GM21367 (cell line): ENCODE measurements around the gene PPP1R14C.

Experiments
- ATAC-seq: cut with Tn5 transposase; IDR thresholded peaks from one replicate; pipeline ENCODE4 v1.9.1; 2021; ENCODE audit not compliant: unreplicated experiment

The PPP1R14C gene

GRCh38 chr6:150290429-150290828 lies 147.6 kb downstream of the PPP1R14C start:
- no peak for ATAC-seq

- ATAC-seq = no peak
These were observed 149.3 kb downstream of the PPP1R14C start for GRCh38 chr6:150291968-150292710.

GRCh38 chr6:150293019-150293418 lies 150.2 kb downstream of the PPP1R14C start:
- ATAC-seq = no peak

GRCh38 chr6:150293423-150294173 lies 150.8 kb downstream of the PPP1R14C start:
- no peak for ATAC-seq

- ATAC-seq = no peak
These were observed 154.0 kb downstream of the PPP1R14C start for GRCh38 chr6:150296890-150297289.

- no peak for ATAC-seq
These were observed 154.6 kb downstream of the PPP1R14C start for GRCh38 chr6:150297327-150298029.

GRCh38 chr6:150298030-150298380 lies 155.2 kb downstream of the PPP1R14C start:
- no peak for ATAC-seq

- no peak for ATAC-seq
These were observed 155.8 kb downstream of the PPP1R14C start for GRCh38 chr6:150298676-150299075.
